ENCODE measurements around the gene HNRNPUL2. TPM values are rescaled to one million over a fixed set of nuclear protein-coding genes. Genes with fewer than 3 reads are reported as not detected.

HNRNPUL2 gene
- total RNA-seq, 2 experiments from 2014 or later, result 35.2 to 37.6 TPM

- ATAC-seq (ENCODE audit: poor library complexity), result no peak
- H3K27me3 ChIP-seq (ENCODE audit: control insufficient read depth in 1 of 2, insufficient read depth in 2 of 2, low read length in 2 of 2), result no peaks in the 10 kb centered on the region
- no peak overlapping the region for H3K4me3 ChIP-seq (ENCODE audit: low read length)
- ChIA-PET POLR2A (interaction anchor here (0.7 to 6.4 kb wide), 10 partner anchors 16 to 171 kb away, joined by 3 to 94 read pairs (median 16); partner anchors contain the start of genes EEF1G, HNRNPUL2, INTS5 and MTA2), CTCF (interaction anchor here (0.6 to 1.1 kb wide), 2 partner anchors 47 to 245 kb away, joined by 3 read pairs; no protein-coding TSS in a partner anchor)
- H3K36me3 Mint-ChIP-seq (ENCODE audit: low read depth), result peaks cover 39% of the 10 kb centered on the region
- intact Hi-C loops (cut with DNase I, micrococcal nuclease), result loop anchor here (2.0 to 10.0 kb wide), 5 partner anchors 17 to 875 kb away; partner anchors contain the start of genes BSCL2 (in 2 of the 2), GNG3 (in 2 of the 2), INTS5 (in 2 of the 2) and TUT1 (in 2 of the 2)
- peaks cover 64% of the 10 kb centered on the region for H3K4me1 ChIP-seq (ENCODE audit: insufficient read depth, low read length)
- DNase-seq, result no peak
- peak overlapping the region; percentile 87 for H3K27ac Mint-ChIP-seq
- H3K4me1 Mint-ChIP-seq (ENCODE audit: low read depth), result peaks cover 51% of the 10 kb centered on the region
- no peak overlapping the region for H3K27ac ChIP-seq (ENCODE audit: low read depth in 1 of 2, low read length in 2 of 2)
- H3K9me3 ChIP-seq (ENCODE audit: control insufficient read depth in 1 of 2, insufficient read depth in 1 of 2, low read length in 2 of 2), result no peaks in the 10 kb centered on the region
- peaks cover 19% of the 10 kb centered on the region for H3K36me3 ChIP-seq (ENCODE audit: insufficient read depth, low read length)
- H3K9me3 Mint-ChIP-seq, result no peaks in the 10 kb centered on the region
- peak overlapping the region; percentile 91 for H3K4me3 Mint-ChIP-seq
- no peak for TF ChIP-seq CTCF (IDR thresholded peaks at IDR 0.05)
- no peaks in the 10 kb centered on the region for H3K27me3 Mint-ChIP-seq
These were observed 57.7 kb downstream of the HNRNPUL2 start for GRCh38 chr11:62669420-62670161.

- Mint-ChIP-seq H3K27ac (peak overlapping the region; percentile 96), H3K4me3 (peak overlapping the region; percentile 99), H3K36me3 (ENCODE audit: low read depth) (peaks cover 49% of the 10 kb centered on the region), H3K27me3 (no peaks in the 10 kb centered on the region), H3K9me3 (no peaks in the 10 kb centered on the region), H3K4me1 (ENCODE audit: low read depth) (peaks cover 53% of the 10 kb centered on the region)
- TF ChIP-seq CTCF (IDR thresholded peaks at IDR 0.05), result no peak
- H3K4me1 ChIP-seq (ENCODE audit: insufficient read depth, low read length), result peaks cover 66% of the 10 kb centered on the region
- H3K27ac ChIP-seq (ENCODE audit: low read depth in 1 of 2, low read length in 2 of 2), result peak overlapping the region in 1 of 2 donors; percentile 35
- intact Hi-C loops (cut with DNase I, micrococcal nuclease), result loop anchor here in 1 of 2 experiments (10.0 kb wide), 1 partner anchor 873 kb away; the partner anchor contains the start of genes FEN1 and TMEM258
- no peak overlapping the region for H3K4me3 ChIP-seq (ENCODE audit: low read length)
- DNase-seq, result no peak
- no peaks in the 10 kb centered on the region for H3K27me3 ChIP-seq (ENCODE audit: control insufficient read depth in 1 of 2, insufficient read depth in 2 of 2, low read length in 2 of 2)
- peaks cover 17% of the 10 kb centered on the region for H3K36me3 ChIP-seq (ENCODE audit: insufficient read depth, low read length)
- CTCF ChIA-PET, result interaction anchor here (1.4 kb wide), 1 partner anchor 13 kb away, joined by 3 read pairs; no protein-coding TSS in a partner anchor
- POLR2A ChIA-PET, result interaction anchor here (0.8 to 5.3 kb wide), 10 partner anchors 10 to 173 kb away, joined by 3 to 170 read pairs (median 10); partner anchors contain the start of genes EEF1G, GANAB, HNRNPUL2 and INTS5
- no peak for ATAC-seq (ENCODE audit: poor library complexity)
- no peaks in the 10 kb centered on the region for H3K9me3 ChIP-seq (ENCODE audit: control insufficient read depth in 1 of 2, insufficient read depth in 1 of 2, low read length in 2 of 2)
These were observed 59.8 kb downstream of the HNRNPUL2 start for GRCh38 chr11:62667460-62667859.

GRCh38 chr11:62666259-62666926 is 60.9 kb downstream of the HNRNPUL2 start:
- H3K9me3 Mint-ChIP-seq, result no peaks in the 10 kb centered on the region
- H3K4me1 ChIP-seq (ENCODE audit: insufficient read depth, low read length), result peaks cover 60% of the 10 kb centered on the region
- H3K36me3 Mint-ChIP-seq (ENCODE audit: low read depth), result peaks cover 43% of the 10 kb centered on the region
- intact Hi-C loops (cut with DNase I, micrococcal nuclease), result loop anchor here in 1 of 2 experiments (1.0 to 10.0 kb wide), 2 partner anchors 19 to 872 kb away; partner anchors contain the start of genes FEN1 and TMEM258
- H3K27ac Mint-ChIP-seq, result peak overlapping the region; percentile 96
- no peaks in the 10 kb centered on the region for H3K27me3 Mint-ChIP-seq
- ChIA-PET POLR2A (interaction anchor here (0.8 to 5.3 kb wide), 17 partner anchors 9 to 174 kb away, joined by 3 to 170 read pairs (median 40); partner anchors contain the start of genes B3GAT3, BSCL2, GANAB and GNG3), CTCF (interaction anchor here (1.3 to 1.9 kb wide), 3 partner anchors 14 to 242 kb away, joined by 4 to 7 read pairs (median 6); no protein-coding TSS in a partner anchor)
- H3K4me3 Mint-ChIP-seq, result peak overlapping the region; percentile 99
- no peak for TF ChIP-seq CTCF (IDR thresholded peaks at IDR 0.05)
- peak overlapping the region; percentile 73 for H3K4me3 ChIP-seq (ENCODE audit: low read length)
- H3K36me3 ChIP-seq (ENCODE audit: insufficient read depth, low read length), result peaks cover 21% of the 10 kb centered on the region
- ATAC-seq (ENCODE audit: poor library complexity) (no peak), DNase-seq (no peak)
- no peaks in the 10 kb centered on the region for H3K9me3 ChIP-seq (ENCODE audit: control insufficient read depth in 1 of 2, insufficient read depth in 1 of 2, low read length in 2 of 2)
- peaks cover 43% of the 10 kb centered on the region for H3K4me1 Mint-ChIP-seq (ENCODE audit: low read depth)
- H3K27ac ChIP-seq (ENCODE audit: low read depth in 1 of 2, low read length in 2 of 2), result peak overlapping the region; percentile 80 to 88
- H3K27me3 ChIP-seq (ENCODE audit: control insufficient read depth in 1 of 2, insufficient read depth in 2 of 2, low read length in 2 of 2), result no peaks in the 10 kb centered on the region
